Spleen (tissue), 7 donors: Measurements from ENCODE around the gene ZDHHC11B.
"Not testable (repeated sequence)": the region's sequence is repeated elsewhere in the genome, so short reads cannot be mapped to it uniquely, and the experiment has no call there.

Experiments
- POLR2AphosphoS5 ChIP-seq, 3 donors: sonication (generic); formaldehyde crosslinking; IDR thresholded peaks; one replicate each; pipeline ENCODE4 v1.5.1; 2017; ENCODE audit warnings: antibody characterized with exemption in 3 of 3
- TF ChIP-seq, protein P1 (sequence below), 11 experiments: fragments of 200-600 bp in 7 of 11; fragments of 450-650 bp in 4 of 11; sonication (generic) in 4 of 11; IDR thresholded peaks in 8 of 11; conservative IDR thresholded peaks in 3 of 11; 1 replicate in 7 of 11; 2 replicates in 4 of 11; pipeline versions ENCODE4 v1.4.0 to v1.8.0; 2016 to 2021; ENCODE audit warnings: antibody characterized with exemption in 11 of 11, inconsistent platforms in 4 of 11, mild to moderate bottlenecking in 1 of 11
- donor health status: DM: no; HTN: no; CAD: no; lungs with moderate emphysema.
- donor health status: DM: no; HTN: no; CAD: no.
- donor health status: DM: no; HTN: no; CAD: no.

GRCh38 chr5:681317-682191 is 103.0 kb downstream of the ZDHHC11B start:
- TF ChIP-seq, protein P1, sequence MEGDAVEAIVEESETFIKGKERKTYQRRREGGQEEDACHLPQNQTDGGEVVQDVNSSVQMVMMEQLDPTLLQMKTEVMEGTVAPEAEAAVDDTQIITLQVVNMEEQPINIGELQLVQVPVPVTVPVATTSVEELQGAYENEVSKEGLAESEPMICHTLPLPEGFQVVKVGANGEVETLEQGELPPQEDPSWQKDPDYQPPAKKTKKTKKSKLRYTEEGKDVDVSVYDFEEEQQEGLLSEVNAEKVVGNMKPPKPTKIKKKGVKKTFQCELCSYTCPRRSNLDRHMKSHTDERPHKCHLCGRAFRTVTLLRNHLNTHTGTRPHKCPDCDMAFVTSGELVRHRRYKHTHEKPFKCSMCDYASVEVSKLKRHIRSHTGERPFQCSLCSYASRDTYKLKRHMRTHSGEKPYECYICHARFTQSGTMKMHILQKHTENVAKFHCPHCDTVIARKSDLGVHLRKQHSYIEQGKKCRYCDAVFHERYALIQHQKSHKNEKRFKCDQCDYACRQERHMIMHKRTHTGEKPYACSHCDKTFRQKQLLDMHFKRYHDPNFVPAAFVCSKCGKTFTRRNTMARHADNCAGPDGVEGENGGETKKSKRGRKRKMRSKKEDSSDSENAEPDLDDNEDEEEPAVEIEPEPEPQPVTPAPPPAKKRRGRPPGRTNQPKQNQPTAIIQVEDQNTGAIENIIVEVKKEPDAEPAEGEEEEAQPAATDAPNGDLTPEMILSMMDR (IDR thresholded peaks at IDR 0.05 in 8 of 11, conservative IDR thresholded peaks at IDR 0.05 in 3 of 11) = not testable (repeated sequence)
- TF ChIP-seq POLR2AphosphoS5 (IDR thresholded peaks at IDR 0.05) = not testable (repeated sequence)
